Astrocyte of the spinal cord (primary cell): ENCODE data around the gene TAS2R39.
"Not testable (repeated sequence)": the region's sequence is repeated elsewhere in the genome, so short reads cannot be mapped to it uniquely, and the experiment has no call there.

Experiments used
- DNase-seq: peaks from one replicate; pipeline ENCODE4 v3.0.0; 2011; ENCODE audit warnings: low read depth, low spot score
- H3K4me3 ChIP-seq: 2 replicates; pipeline ENCODE4 v1.5.1; 2011; ENCODE audit warnings: low read depth, mild to moderate bottlenecking, low read length, moderate library complexity
- CTCF ChIP-seq: IDR thresholded peaks from 2 replicates; pipeline ENCODE4 v1.5.1; 2012; ENCODE audit warnings: low read depth, mild to moderate bottlenecking, low read length, inconsistent platforms
- in situ Hi-C: cut with HindIII; loops from 2 replicates; pipeline ENCODE4 v1.10.0; 2017; ENCODE audit warnings: low sequenced_read_pairs

TAS2R39 gene

GRCh38 chr7:143183024-143183423 is at the start of gene TAS2R39:
TSS of gene TAS2R39 (plus strand) at chr7:143183419. CDS start at chr7:143183419, 0 bp downstream.
- no peak for TF ChIP-seq CTCF
- no peak for DNase-seq
- H3K4me3 ChIP-seq, result no peak within 1 kb of the TSS
- in situ Hi-C loops, result no loop called here

- in situ Hi-C loops, result no loop called here
- no peak for TF ChIP-seq CTCF
Measured at GRCh38 chr7:143147070-143147469, 36.1 kb upstream of the TAS2R39 start.

GRCh38 chr7:143148050-143148449 is 35.2 kb upstream of the TAS2R39 start:
- no peak for DNase-seq
- in situ Hi-C loops, result no loop called here
- TF ChIP-seq CTCF, result no peak
- no peak overlapping the region for H3K4me3 ChIP-seq

More at GRCh38 chr7:143147070-143147469, 36.1 kb upstream of the TAS2R39 start:
- H3K4me3 ChIP-seq, result no peak overlapping the region
- no peak for DNase-seq

- no peak for TF ChIP-seq CTCF
- no peak for DNase-seq
- H3K4me3 ChIP-seq, result no peak overlapping the region
- in situ Hi-C loops, result no loop called here
Measured at GRCh38 chr7:143148651-143149050, 34.6 kb upstream of the TAS2R39 start.

GRCh38 chr7:143150696-143151095 is 32.5 kb upstream of the TAS2R39 start:
- H3K4me3 ChIP-seq, DNase-seq, in situ Hi-C loops: not testable (repeated sequence)

GRCh38 chr7:143158617-143159016 is 24.6 kb upstream of the TAS2R39 start:
- H3K4me3 ChIP-seq, in situ Hi-C loops: not testable (repeated sequence)

GRCh38 chr7:143171697-143172096 is 11.5 kb upstream of the TAS2R39 start:
- H3K4me3 ChIP-seq, result no peak overlapping the region
- no peak for DNase-seq
- no peak for TF ChIP-seq CTCF
- in situ Hi-C loops, result no loop called here

More at GRCh38 chr7:143158617-143159016, 24.6 kb upstream of the TAS2R39 start:
- not testable (repeated sequence) for DNase-seq

GRCh38 chr7:143172354-143172753 is 10.9 kb upstream of the TAS2R39 start:
- no peak overlapping the region for H3K4me3 ChIP-seq
- in situ Hi-C loops, result no loop called here
- TF ChIP-seq CTCF, result no peak
- DNase-seq, result no peak
